IPS-18a (cell line): ENCODE results near the gene MRPS11.

ENCODE experiments used
- H3K27ac ChIP-seq: one replicate; pipeline ENCODE4 v1.5.1; 2013; ENCODE audit warnings: low read length
- H3K27me3 ChIP-seq: one replicate; pipeline ENCODE4 v1.6.1; 2013; ENCODE audit warnings: mild to moderate bottlenecking, low read length; ENCODE audit not compliant: control insufficient read depth, insufficient read depth
- H3K36me3 ChIP-seq: one replicate; pipeline ENCODE4 v1.6.1; 2013; ENCODE audit warnings: low read depth, low read length; ENCODE audit not compliant: control insufficient read depth
- H3K4me1 ChIP-seq: one replicate; pipeline ENCODE4 v1.6.1; 2013; ENCODE audit warnings: low read depth, low read length; ENCODE audit not compliant: control insufficient read depth
- H3K4me3 ChIP-seq: one replicate; pipeline ENCODE4 v1.5.1; 2013; ENCODE audit warnings: low read length
- H3K9ac ChIP-seq: one replicate; pipeline ENCODE4 v1.6.1; 2013; ENCODE audit warnings: mild to moderate bottlenecking, low read length, moderate library complexity
- H3K9me3 ChIP-seq: one replicate; pipeline ENCODE4 v1.6.1; 2013; ENCODE audit warnings: low read depth, low read length; ENCODE audit not compliant: control insufficient read depth

The MRPS11 gene

GRCh38 chr15:88479169-88479568 lies 11.7 kb downstream of the MRPS11 start:
- H3K27me3 ChIP-seq, result no peaks in the 10 kb centered on the region
- H3K9me3 ChIP-seq, result no peaks in the 10 kb centered on the region
- H3K4me3 ChIP-seq, result no peak overlapping the region
- no peaks in the 10 kb centered on the region for H3K36me3 ChIP-seq
- H3K4me1 ChIP-seq, result peaks cover 2% of the 10 kb centered on the region
- H3K9ac ChIP-seq, result no peak overlapping the region
- H3K27ac ChIP-seq, result no peak overlapping the region

- no peak overlapping the region for H3K9ac ChIP-seq
- H3K36me3 ChIP-seq, result no peaks in the 10 kb centered on the region
- H3K9me3 ChIP-seq, result no peaks in the 10 kb centered on the region
- peaks cover 15% of the 10 kb centered on the region for H3K4me1 ChIP-seq
- no peaks in the 10 kb centered on the region for H3K27me3 ChIP-seq
- no peak overlapping the region for H3K4me3 ChIP-seq
- H3K27ac ChIP-seq, result no peak overlapping the region
Measured at GRCh38 chr15:88480981-88481380, 13.5 kb downstream of the MRPS11 start.

GRCh38 chr15:88482263-88482662 lies 14.8 kb downstream of the MRPS11 start:
- Histone ChIP-seq H3K9ac (no peak overlapping the region), H3K36me3 (no peaks in the 10 kb centered on the region), H3K27ac (no peak overlapping the region), H3K4me1 (peaks cover 15% of the 10 kb centered on the region), H3K27me3 (no peaks in the 10 kb centered on the region), H3K4me3 (no peak overlapping the region), H3K9me3 (no peaks in the 10 kb centered on the region)

- Histone ChIP-seq H3K36me3 (no peaks in the 10 kb centered on the region), H3K9me3 (no peaks in the 10 kb centered on the region)
Measured at GRCh38 chr15:88484682-88485331, 17.3 kb downstream of the MRPS11 start.

GRCh38 chr15:88487178-88487795 lies 19.8 kb downstream of the MRPS11 start:
- Histone ChIP-seq H3K27me3 (no peaks in the 10 kb centered on the region), H3K36me3 (no peaks in the 10 kb centered on the region), H3K9me3 (no peaks in the 10 kb centered on the region), H3K27ac (no peak overlapping the region), H3K4me1 (peaks cover 15% of the 10 kb centered on the region), H3K4me3 (no peak overlapping the region), H3K9ac (no peak overlapping the region)

More at GRCh38 chr15:88484682-88485331, 17.3 kb downstream of the MRPS11 start:
- H3K27ac ChIP-seq, result no peak overlapping the region
- no peak overlapping the region for H3K4me3 ChIP-seq
- H3K27me3 ChIP-seq, result no peaks in the 10 kb centered on the region
- peaks cover 15% of the 10 kb centered on the region for H3K4me1 ChIP-seq
- H3K9ac ChIP-seq, result no peak overlapping the region

GRCh38 chr15:88487796-88488523 lies 20.5 kb downstream of the MRPS11 start:
- H3K9ac ChIP-seq, result no peak overlapping the region
- no peaks in the 10 kb centered on the region for H3K27me3 ChIP-seq
- peaks cover 15% of the 10 kb centered on the region for H3K4me1 ChIP-seq
- H3K9me3 ChIP-seq, result no peaks in the 10 kb centered on the region
- no peak overlapping the region for H3K27ac ChIP-seq
- H3K4me3 ChIP-seq, result no peak overlapping the region
- no peaks in the 10 kb centered on the region for H3K36me3 ChIP-seq

- Histone ChIP-seq H3K4me1 (peaks cover 11% of the 10 kb centered on the region), H3K36me3 (no peaks in the 10 kb centered on the region), H3K9ac (no peak overlapping the region), H3K27ac (no peak overlapping the region), H3K9me3 (no peaks in the 10 kb centered on the region), H3K4me3 (no peak overlapping the region), H3K27me3 (no peaks in the 10 kb centered on the region)
Measured at GRCh38 chr15:88489321-88489720, 21.8 kb downstream of the MRPS11 start.

GRCh38 chr15:88490036-88490435 lies 22.5 kb downstream of the MRPS11 start:
- no peaks in the 10 kb centered on the region for H3K27me3 ChIP-seq
- peaks cover 4% of the 10 kb centered on the region for H3K4me1 ChIP-seq
- no peak overlapping the region for H3K9ac ChIP-seq
- H3K9me3 ChIP-seq, result no peaks in the 10 kb centered on the region
- H3K4me3 ChIP-seq, result no peak overlapping the region
- H3K27ac ChIP-seq, result no peak overlapping the region
- H3K36me3 ChIP-seq, result no peaks in the 10 kb centered on the region

- no peaks in the 10 kb centered on the region for H3K27me3 ChIP-seq
- H3K27ac ChIP-seq, result no peak overlapping the region
- no peak overlapping the region for H3K9ac ChIP-seq
- H3K9me3 ChIP-seq, result no peaks in the 10 kb centered on the region
- H3K4me1 ChIP-seq, result no peaks in the 10 kb centered on the region
- no peak overlapping the region for H3K4me3 ChIP-seq
- no peaks in the 10 kb centered on the region for H3K36me3 ChIP-seq
Measured at GRCh38 chr15:88491158-88491557, 23.6 kb downstream of the MRPS11 start.

GRCh38 chr15:88493844-88494243 lies 26.3 kb downstream of the MRPS11 start:
- Histone ChIP-seq H3K4me3 (no peak overlapping the region), H3K27ac (no peak overlapping the region), H3K9me3 (no peaks in the 10 kb centered on the region), H3K4me1 (no peaks in the 10 kb centered on the region), H3K27me3 (no peaks in the 10 kb centered on the region), H3K9ac (no peak overlapping the region), H3K36me3 (no peaks in the 10 kb centered on the region)

GRCh38 chr15:88497109-88497765 lies 29.7 kb downstream of the MRPS11 start:
- H3K4me3 ChIP-seq, result no peak overlapping the region
- H3K4me1 ChIP-seq, result peaks cover under 1% of the 10 kb centered on the region
- H3K9ac ChIP-seq, result no peak overlapping the region
- H3K27me3 ChIP-seq, result no peaks in the 10 kb centered on the region
- H3K27ac ChIP-seq, result no peak overlapping the region
- H3K36me3 ChIP-seq, result no peaks in the 10 kb centered on the region
- no peaks in the 10 kb centered on the region for H3K9me3 ChIP-seq
